ENCODE measurements around the gene CLEC18B. TPM values are rescaled to one million over a fixed set of nuclear protein-coding genes. Genes with fewer than 3 reads are reported as not detected.

The CLEC18B gene
- total and polyA plus RNA-seq, 11 donors = 0.14 to 1.5 (median 0.28) TPM; not detected in 5

- peak overlapping the region in 2 of 12 donors; percentile 1 to 22 for H3K27ac ChIP-seq
- no peak for TF ChIP-seq POLR2A (IDR thresholded peaks at IDR 0.05)
- TF ChIP-seq, protein P1, sequence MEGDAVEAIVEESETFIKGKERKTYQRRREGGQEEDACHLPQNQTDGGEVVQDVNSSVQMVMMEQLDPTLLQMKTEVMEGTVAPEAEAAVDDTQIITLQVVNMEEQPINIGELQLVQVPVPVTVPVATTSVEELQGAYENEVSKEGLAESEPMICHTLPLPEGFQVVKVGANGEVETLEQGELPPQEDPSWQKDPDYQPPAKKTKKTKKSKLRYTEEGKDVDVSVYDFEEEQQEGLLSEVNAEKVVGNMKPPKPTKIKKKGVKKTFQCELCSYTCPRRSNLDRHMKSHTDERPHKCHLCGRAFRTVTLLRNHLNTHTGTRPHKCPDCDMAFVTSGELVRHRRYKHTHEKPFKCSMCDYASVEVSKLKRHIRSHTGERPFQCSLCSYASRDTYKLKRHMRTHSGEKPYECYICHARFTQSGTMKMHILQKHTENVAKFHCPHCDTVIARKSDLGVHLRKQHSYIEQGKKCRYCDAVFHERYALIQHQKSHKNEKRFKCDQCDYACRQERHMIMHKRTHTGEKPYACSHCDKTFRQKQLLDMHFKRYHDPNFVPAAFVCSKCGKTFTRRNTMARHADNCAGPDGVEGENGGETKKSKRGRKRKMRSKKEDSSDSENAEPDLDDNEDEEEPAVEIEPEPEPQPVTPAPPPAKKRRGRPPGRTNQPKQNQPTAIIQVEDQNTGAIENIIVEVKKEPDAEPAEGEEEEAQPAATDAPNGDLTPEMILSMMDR (IDR thresholded peaks at IDR 0.05) = no peak
- peak in 1 of 4 donors; percentile 68 for ATAC-seq
- WGBS, 4 donors = 64 to 82% (median 72%) methylated on average over 6 of the region's 6 CpGs
- H3K4me3 ChIP-seq = no peak overlapping the region
- peak in 1 of 5 donors; percentile 44 for DNase-seq
- peaks cover 0 to 100% (median 96%) of the 10 kb centered on the region in 9 donors for H3K36me3 ChIP-seq
- H3K27me3 ChIP-seq = no peaks in the 10 kb centered on the region
- no peaks in the 10 kb centered on the region for H3K9me3 ChIP-seq
- intact Hi-C loops (cut with DNase I) = loop anchor here in 1 of 10 donors (10.0 kb wide), 1 partner anchor 159 kb away; no protein-coding TSS in a partner anchor
- peaks cover 0 to 13% (median 0%) of the 10 kb centered on the region in 12 donors for H3K4me1 ChIP-seq
Measured at GRCh38 chr16:74465851-74466685, 44.8 kb upstream of the CLEC18B start.

- ATAC-seq (peak in 1 of 4 donors; percentile 62), DNase-seq (peak in 1 of 5 donors; percentile 45)
- TF ChIP-seq, protein P1 (IDR thresholded peaks at IDR 0.05) = no peak
- TF ChIP-seq POLR2A (IDR thresholded peaks at IDR 0.05) = no peak
- H3K4me3 ChIP-seq = no peak overlapping the region
- no peaks in the 10 kb centered on the region for H3K27me3 ChIP-seq
- WGBS, 4 donors = 80 to 83% (median 81%) methylated on average over 6 to 7 of the region's 7 CpGs
- intact Hi-C loops (cut with DNase I) = loop anchor here in 1 of 10 donors (10.0 kb wide), 1 partner anchor 160 kb away; no protein-coding TSS in a partner anchor
- no peaks in the 10 kb centered on the region for H3K9me3 ChIP-seq
- peaks cover 0 to 13% (median 0%) of the 10 kb centered on the region in 12 donors for H3K4me1 ChIP-seq
- peaks cover 0 to 100% (median 96%) of the 10 kb centered on the region in 9 donors for H3K36me3 ChIP-seq
- no peak overlapping the region for H3K27ac ChIP-seq
Measured at GRCh38 chr16:74465281-74465680, 44.0 kb upstream of the CLEC18B start.

DNA sequence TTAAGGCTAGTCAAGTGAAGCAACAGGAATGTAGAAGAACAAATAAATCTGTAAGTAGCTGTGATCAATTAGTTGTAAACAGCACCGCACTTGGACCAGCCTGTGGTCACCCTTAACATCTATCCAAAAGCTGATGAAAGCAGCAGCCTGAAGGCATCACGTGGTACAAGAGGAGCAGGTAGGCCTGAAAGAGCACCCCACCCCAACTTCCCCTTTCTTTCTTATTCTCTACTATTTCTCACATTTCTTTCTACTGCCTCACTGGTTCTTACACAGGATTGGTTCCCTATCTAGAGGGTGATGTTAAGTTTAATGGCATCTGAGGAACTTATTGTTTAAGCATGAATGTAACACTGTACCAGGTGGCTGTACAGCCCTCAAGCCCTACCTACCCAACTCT is 42.6 kb upstream of the CLEC18B start:
- H3K27me3 ChIP-seq = no peaks in the 10 kb centered on the region
- no peak overlapping the region for H3K27ac ChIP-seq
- no peaks in the 10 kb centered on the region for H3K9me3 ChIP-seq
- intact Hi-C loops (cut with DNase I) = loop anchor here in 1 of 10 donors (10.0 kb wide), 1 partner anchor 161 kb away; no protein-coding TSS in a partner anchor
- 91 to 98% (median 97%) methylated on average over 2 of the region's 2 CpGs for WGBS, 4 donors
- TF ChIP-seq, protein P1 (IDR thresholded peaks at IDR 0.05) = no peak
- TF ChIP-seq POLR2A (IDR thresholded peaks at IDR 0.05) = no peak
- no peak for ATAC-seq
- no peak for DNase-seq
- no peak overlapping the region for H3K4me3 ChIP-seq
- peaks cover 0 to 13% (median 0%) of the 10 kb centered on the region in 12 donors for H3K4me1 ChIP-seq
- peaks cover 0 to 100% (median 97%) of the 10 kb centered on the region in 9 donors for H3K36me3 ChIP-seq

- peaks cover 0 to 100% (median 97%) of the 10 kb centered on the region in 9 donors for H3K36me3 ChIP-seq
- intact Hi-C loops (cut with DNase I) = loop anchor here in 1 of 10 donors (10.0 kb wide), 1 partner anchor 162 kb away; no protein-coding TSS in a partner anchor
- H3K27ac ChIP-seq = peak overlapping the region in 1 of 12 donors; percentile 51
- ATAC-seq (no peak), DNase-seq (no peak)
- WGBS, 4 donors = 94 to 96% (median 95%) methylated on average over 4 of the region's 4 CpGs
- H3K4me3 ChIP-seq = no peak overlapping the region
- TF ChIP-seq POLR2A (IDR thresholded peaks at IDR 0.05) = no peak
- TF ChIP-seq, protein P1 (IDR thresholded peaks at IDR 0.05) = no peak
- H3K27me3 ChIP-seq = no peaks in the 10 kb centered on the region
- H3K4me1 ChIP-seq = peaks cover 0 to 13% (median 0%) of the 10 kb centered on the region in 12 donors
- H3K9me3 ChIP-seq = no peaks in the 10 kb centered on the region
Measured at GRCh38 chr16:74462361-74462760, 41.1 kb upstream of the CLEC18B start.
